ENCODE measurements around the gene CXXC5.
A peak's percentile ranks its signal among the peaks of the same experiment; 100 is the strongest.

Gene CXXC5

GRCh38 chr5:139669662-139670368 is 21.7 kb downstream of the CXXC5 start:
- DNase-seq (ENCODE audit: extremely low read depth, low read depth): no peak

DNA sequence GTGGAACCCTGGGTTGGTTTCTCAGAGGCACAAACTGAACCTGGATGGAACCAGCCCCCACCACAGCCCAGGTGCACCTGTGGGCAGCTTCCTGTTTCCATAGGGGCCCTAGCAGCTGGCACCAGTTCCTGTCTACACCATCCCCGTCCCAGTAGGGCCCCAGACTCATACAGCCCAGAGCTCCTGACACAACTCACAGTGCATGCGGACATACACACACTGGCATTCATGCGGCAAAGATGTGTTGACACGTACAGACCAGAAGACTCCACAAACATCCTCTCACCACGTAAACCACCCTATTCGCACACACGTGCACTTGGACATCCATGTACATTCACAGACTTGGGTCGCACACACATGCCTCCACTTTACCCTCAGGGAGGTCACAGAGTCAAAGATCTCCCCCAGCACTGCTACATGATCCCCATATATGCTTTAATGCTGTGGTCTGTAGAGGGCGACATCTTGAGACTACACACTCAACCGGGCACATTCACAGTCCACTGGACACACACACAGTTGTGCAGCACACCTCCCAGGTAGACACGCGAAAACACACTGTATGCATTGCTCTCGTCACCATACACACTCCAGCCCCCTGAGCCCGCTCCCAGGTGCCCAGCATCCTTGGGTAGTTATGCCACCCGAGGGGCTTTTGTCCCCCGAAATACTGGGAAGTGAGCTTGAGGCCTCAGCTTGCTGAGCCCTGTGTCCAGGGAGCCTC is 22.4 kb downstream of the CXXC5 start:
- no peak for DNase-seq (ENCODE audit: extremely low read depth, low read depth)
- TF ChIP-seq CTCF (IDR thresholded peaks at IDR 0.05; ENCODE audit: low read depth, low read length): peak; percentile 24

More at GRCh38 chr5:139669662-139670368, 21.7 kb downstream of the CXXC5 start:
- TF ChIP-seq CTCF (IDR thresholded peaks at IDR 0.05; ENCODE audit: low read depth, low read length): no peak

- DNase-seq (ENCODE audit: extremely low read depth, low read depth): no peak
- TF ChIP-seq CTCF (IDR thresholded peaks at IDR 0.05; ENCODE audit: low read depth, low read length): no peak
Measured at GRCh38 chr5:139671096-139671841, 23.1 kb downstream of the CXXC5 start.

DNA sequence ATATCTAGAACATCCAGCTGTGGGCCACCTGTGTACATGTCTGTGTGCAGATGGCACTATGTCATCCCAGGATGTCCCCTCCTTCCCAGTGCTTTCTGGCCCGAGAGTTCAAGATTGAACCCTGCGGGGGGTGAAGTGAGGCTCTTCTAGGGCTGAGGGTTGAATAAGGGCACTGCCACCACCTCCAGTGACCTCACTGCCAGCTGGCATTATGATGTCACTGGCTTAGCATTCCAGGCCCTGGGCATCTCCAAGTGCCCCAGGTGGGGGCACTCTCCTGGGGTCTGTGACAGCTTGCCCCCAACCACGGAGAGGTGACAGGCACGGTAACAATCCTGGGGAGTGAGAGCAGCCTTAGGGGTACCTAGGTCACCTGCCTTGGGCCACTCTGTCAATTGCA is 27.1 kb downstream of the CXXC5 start:
- no peak for DNase-seq (ENCODE audit: extremely low read depth, low read depth)
- TF ChIP-seq CTCF (IDR thresholded peaks at IDR 0.05; ENCODE audit: low read depth, low read length): no peak

- DNase-seq (ENCODE audit: extremely low read depth, low read depth): no peak
- no peak for TF ChIP-seq CTCF (IDR thresholded peaks at IDR 0.05; ENCODE audit: low read depth, low read length)
Measured at GRCh38 chr5:139675825-139676224, 27.7 kb downstream of the CXXC5 start.

DNA sequence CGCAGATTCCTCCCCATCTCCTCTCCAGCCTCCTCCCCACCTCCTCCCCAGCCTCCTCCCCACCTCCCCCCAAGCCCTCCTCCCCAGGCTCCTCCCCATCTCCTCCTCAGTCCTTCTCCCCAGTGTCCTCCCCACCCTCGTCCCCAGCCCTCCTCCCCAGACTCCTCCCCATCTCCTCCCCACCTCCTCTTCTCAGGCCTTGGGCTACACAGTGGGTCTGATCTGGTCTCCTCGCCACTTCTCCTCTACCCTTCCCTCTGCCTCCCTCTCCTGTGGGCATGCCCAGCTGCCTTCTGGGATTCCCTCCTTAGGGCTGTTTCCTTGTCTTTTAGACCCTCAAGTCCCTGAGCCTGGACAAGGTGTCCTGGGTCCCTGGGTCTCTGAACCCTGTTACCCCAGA is 28.3 kb downstream of the CXXC5 start:
- no peak for TF ChIP-seq CTCF (IDR thresholded peaks at IDR 0.05; ENCODE audit: low read depth, low read length)
- DNase-seq (ENCODE audit: extremely low read depth, low read depth): no peak

Measured in AG09319 (cell line).